Measurements from ENCODE around the gene CTDP1.

The CTDP1 gene

GRCh38 chr18:79637921-79638909 is 41.4 kb upstream of the CTDP1 start:
- peaks cover 3% of the 10 kb centered on the region for H3K9me3 ChIP-seq (ENCODE audit: control insufficient read depth, low read length)

GRCh38 chr18:79639072-79639829 is 40.4 kb upstream of the CTDP1 start:
- no peak overlapping the region for H3K4me3 ChIP-seq (ENCODE audit: extremely low read depth, insufficient read depth, low read length, poor library complexity, severe bottlenecking)
- H3K4me1 ChIP-seq (ENCODE audit: control insufficient read depth, insufficient read depth, low read length, poor library complexity, severe bottlenecking): no peaks in the 10 kb centered on the region
- WGBS, 2 experiments (ENCODE audit: insufficient coverage in 2 of 2): 85 to 93% methylated on average over 4 of the region's 10 CpGs
- H3K36me3 ChIP-seq (ENCODE audit: control insufficient read depth, insufficient read depth, low read length): no peaks in the 10 kb centered on the region
- no peak overlapping the region for H3K27ac ChIP-seq (ENCODE audit: low read depth, low read length, severe bottlenecking)
- no peaks in the 10 kb centered on the region for H3K9me3 ChIP-seq (ENCODE audit: control insufficient read depth, low read length)

More at GRCh38 chr18:79637921-79638909, 41.4 kb upstream of the CTDP1 start:
- H3K4me3 ChIP-seq (ENCODE audit: extremely low read depth, insufficient read depth, low read length, poor library complexity, severe bottlenecking): no peak overlapping the region
- H3K27ac ChIP-seq (ENCODE audit: low read depth, low read length, severe bottlenecking): no peak overlapping the region
- no peaks in the 10 kb centered on the region for H3K4me1 ChIP-seq (ENCODE audit: control insufficient read depth, insufficient read depth, low read length, poor library complexity, severe bottlenecking)
- no peaks in the 10 kb centered on the region for H3K36me3 ChIP-seq (ENCODE audit: control insufficient read depth, insufficient read depth, low read length)
- 93% methylated on average over 95 to 98 of the region's 99 CpGs for WGBS, 2 experiments (ENCODE audit: insufficient coverage in 2 of 2)

GRCh38 chr18:79640064-79640672 is 39.4 kb upstream of the CTDP1 start:
- H3K4me1 ChIP-seq (ENCODE audit: control insufficient read depth, insufficient read depth, low read length, poor library complexity, severe bottlenecking): peaks cover under 1% of the 10 kb centered on the region
- H3K4me3 ChIP-seq (ENCODE audit: extremely low read depth, insufficient read depth, low read length, poor library complexity, severe bottlenecking): no peak overlapping the region
- no peaks in the 10 kb centered on the region for H3K36me3 ChIP-seq (ENCODE audit: control insufficient read depth, insufficient read depth, low read length)
- H3K9me3 ChIP-seq (ENCODE audit: control insufficient read depth, low read length): no peaks in the 10 kb centered on the region
- no peak overlapping the region for H3K27ac ChIP-seq (ENCODE audit: low read depth, low read length, severe bottlenecking)
- WGBS, 2 experiments (ENCODE audit: insufficient coverage in 2 of 2): 88 to 95% methylated on average over 18 of the region's 21 CpGs

GRCh38 chr18:79640875-79641274 is 38.7 kb upstream of the CTDP1 start:
- Histone ChIP-seq H3K36me3 (ENCODE audit: control insufficient read depth, insufficient read depth, low read length) (no peaks in the 10 kb centered on the region), H3K9me3 (ENCODE audit: control insufficient read depth, low read length) (no peaks in the 10 kb centered on the region), H3K4me3 (ENCODE audit: extremely low read depth, insufficient read depth, low read length, poor library complexity, severe bottlenecking) (no peak overlapping the region), H3K27ac (ENCODE audit: low read depth, low read length, severe bottlenecking) (no peak overlapping the region), H3K4me1 (ENCODE audit: control insufficient read depth, insufficient read depth, low read length, poor library complexity, severe bottlenecking) (peaks cover 4% of the 10 kb centered on the region)
- WGBS, 2 experiments (ENCODE audit: insufficient coverage in 2 of 2): 92% methylated on average over 8 of the region's 10 CpGs

GRCh38 chr18:79641722-79642497 is 37.7 kb upstream of the CTDP1 start:
- WGBS, 2 experiments (ENCODE audit: insufficient coverage in 2 of 2): 89 to 92% methylated on average over 18 to 25 of the region's 33 CpGs
- Histone ChIP-seq H3K27ac (ENCODE audit: low read depth, low read length, severe bottlenecking) (no peak overlapping the region), H3K36me3 (ENCODE audit: control insufficient read depth, insufficient read depth, low read length) (no peaks in the 10 kb centered on the region), H3K4me3 (ENCODE audit: extremely low read depth, insufficient read depth, low read length, poor library complexity, severe bottlenecking) (no peak overlapping the region), H3K4me1 (ENCODE audit: control insufficient read depth, insufficient read depth, low read length, poor library complexity, severe bottlenecking) (peaks cover 4% of the 10 kb centered on the region), H3K9me3 (ENCODE audit: control insufficient read depth, low read length) (no peaks in the 10 kb centered on the region)

- Histone ChIP-seq H3K36me3 (ENCODE audit: control insufficient read depth, insufficient read depth, low read length) (no peaks in the 10 kb centered on the region), H3K4me3 (ENCODE audit: extremely low read depth, insufficient read depth, low read length, poor library complexity, severe bottlenecking) (no peak overlapping the region), H3K4me1 (ENCODE audit: control insufficient read depth, insufficient read depth, low read length, poor library complexity, severe bottlenecking) (peaks cover 4% of the 10 kb centered on the region), H3K27ac (ENCODE audit: low read depth, low read length, severe bottlenecking) (no peak overlapping the region), H3K9me3 (ENCODE audit: control insufficient read depth, low read length) (no peaks in the 10 kb centered on the region)
- 100% methylated on average over 2 to 3 of the region's 6 CpGs for WGBS, 2 experiments (ENCODE audit: insufficient coverage in 2 of 2)
Measured at GRCh38 chr18:79642626-79643025, 37.0 kb upstream of the CTDP1 start.

- 83 to 84% methylated on average over 22 to 23 of the region's 27 CpGs for WGBS, 2 experiments (ENCODE audit: insufficient coverage in 2 of 2)
- Histone ChIP-seq H3K36me3 (ENCODE audit: control insufficient read depth, insufficient read depth, low read length) (no peaks in the 10 kb centered on the region), H3K27ac (ENCODE audit: low read depth, low read length, severe bottlenecking) (no peak overlapping the region), H3K9me3 (ENCODE audit: control insufficient read depth, low read length) (no peaks in the 10 kb centered on the region), H3K4me3 (ENCODE audit: extremely low read depth, insufficient read depth, low read length, poor library complexity, severe bottlenecking) (no peak overlapping the region), H3K4me1 (ENCODE audit: control insufficient read depth, insufficient read depth, low read length, poor library complexity, severe bottlenecking) (peaks cover 4% of the 10 kb centered on the region)
Measured at GRCh38 chr18:79643054-79643984, 36.3 kb upstream of the CTDP1 start.

GRCh38 chr18:79644006-79644665 is 35.5 kb upstream of the CTDP1 start:
- peaks cover 4% of the 10 kb centered on the region for H3K4me1 ChIP-seq (ENCODE audit: control insufficient read depth, insufficient read depth, low read length, poor library complexity, severe bottlenecking)
- no peak overlapping the region for H3K27ac ChIP-seq (ENCODE audit: low read depth, low read length, severe bottlenecking)
- WGBS, 2 experiments (ENCODE audit: insufficient coverage in 2 of 2): 19 to 24% methylated on average over 13 to 17 of the region's 22 CpGs
- H3K4me3 ChIP-seq (ENCODE audit: extremely low read depth, insufficient read depth, low read length, poor library complexity, severe bottlenecking): no peak overlapping the region
- H3K9me3 ChIP-seq (ENCODE audit: control insufficient read depth, low read length): no peaks in the 10 kb centered on the region
- no peaks in the 10 kb centered on the region for H3K36me3 ChIP-seq (ENCODE audit: control insufficient read depth, insufficient read depth, low read length)

GRCh38 chr18:79644666-79645057 is 34.9 kb upstream of the CTDP1 start:
- Histone ChIP-seq H3K27ac (ENCODE audit: low read depth, low read length, severe bottlenecking) (no peak overlapping the region), H3K36me3 (ENCODE audit: control insufficient read depth, insufficient read depth, low read length) (no peaks in the 10 kb centered on the region), H3K4me1 (ENCODE audit: control insufficient read depth, insufficient read depth, low read length, poor library complexity, severe bottlenecking) (peaks cover 4% of the 10 kb centered on the region), H3K4me3 (ENCODE audit: extremely low read depth, insufficient read depth, low read length, poor library complexity, severe bottlenecking) (no peak overlapping the region), H3K9me3 (ENCODE audit: control insufficient read depth, low read length) (no peaks in the 10 kb centered on the region)
- WGBS, 2 experiments (ENCODE audit: insufficient coverage in 2 of 2): 98 to 100% methylated on average over 1 to 6 of the region's 9 CpGs
